ENCODE measurements around the gene DNAJB2.

- TF ChIP-seq CTCF (IDR thresholded peaks at IDR 0.05): no peak
- TF ChIP-seq REST (IDR thresholded peaks at IDR 0.05; ENCODE audit: low read depth, low read length): no peak
- TF ChIP-seq USF2 (IDR thresholded peaks at IDR 0.05; ENCODE audit: borderline replicate concordance, low read depth, low read length): no peak
- TF ChIP-seq YY1 (IDR thresholded peaks at IDR 0.05; ENCODE audit: low read depth): no peak
- no peak for TF ChIP-seq EP300 (IDR thresholded peaks at IDR 0.05; ENCODE audit: borderline replicate concordance in 1 of 2, low read depth in 1 of 2, low read length in 1 of 2)
Observed at GRCh38 chr2:219304223-219304622, 25.1 kb downstream of the DNAJB2 start.
